ENCODE data around the gene PIK3CG.

GRCh38 chr7:106938803-106939202 lies 73.7 kb downstream of the PIK3CG start:
- TF ChIP-seq POLR2AphosphoS5 (IDR thresholded peaks at IDR 0.05; ENCODE audit: low read depth, low read length): no peak
- TF ChIP-seq POLR2A (IDR thresholded peaks at IDR 0.05; ENCODE audit: low read depth, low read length): no peak
